GM12878 (cell line): Measurements from ENCODE around the gene RSPH10B2. TPM values are rescaled to one million over a fixed set of nuclear protein-coding genes. Genes with fewer than 3 reads are reported as not detected.
"Not testable (repeated sequence)": the region's sequence is repeated elsewhere in the genome, so short reads cannot be mapped to it uniquely, and the experiment has no call there.

ENCODE experiments used
- ATAC-seq: fragments of 200-7000 bp; cut with Tn5 transposase; 3 replicates; pipeline ENCODE4 v1.9.1; 2020; ENCODE audit warnings: mild to moderate bottlenecking, moderate library complexity
- BruUV-seq: library from RNA; stranded (reverse); fragments of 400-500 nt; replicated peaks from 2 replicates; lab custom pipeline; 2021; lab: Mats Ljungman, UMichigan
- CTCF ChIA-PET: fragments of 300-600 bp; sonication (Branson Sonifier 250); formaldehyde crosslinking; extraction: SDS; loops from one replicate; lab custom pipeline; 2021; ENCODE audit warnings: inconsistent platforms; lab: Yijun Ruan, JAX
- POLR2A ChIA-PET: fragments of 350-600 bp; formaldehyde crosslinking; extraction: SDS; loops from one replicate; lab custom pipeline; 2021; ENCODE audit warnings: inconsistent platforms; lab: Charles Lee
- RAD21 ChIA-PET: fragments of 300-600 bp; sonication (Branson Sonifier 250); formaldehyde crosslinking; loops from one replicate; lab custom pipeline; 2023; ENCODE audit warnings: antibody characterized with exemption; ENCODE audit not compliant: unreplicated experiment; lab: Charles Lee
- SMC1A ChIA-PET: fragments of 300-600 bp; sonication (Branson Sonifier 250); formaldehyde crosslinking; loops from one replicate; lab custom pipeline; 2023; ENCODE audit not compliant: unreplicated experiment, uncharacterized antibody; lab: Charles Lee
- DNase-seq: peaks from one replicate; pipeline ENCODE4 v3.0.0-alpha.2; 2011; ENCODE audit warnings: low read depth, low spot score
- FAIRE-seq: peaks from 3 replicates; lab custom pipeline; 2011; peaks lifted over from hg19 to GRCh38; lab: Jason Lieb, UNC
- H2AFZ ChIP-seq: 2 replicates; pipeline ENCODE4 v1.6.0; 2011; ENCODE audit warnings: low read depth, low read length, control low read depth; ENCODE audit not compliant: control insufficient read depth
- H3K27ac ChIP-seq: 2 replicates; pipeline ENCODE4 v1.5.1; 2011; ENCODE audit warnings: control low read depth; ENCODE audit not compliant: control insufficient read depth, insufficient read depth
- H3K27me3 ChIP-seq, 2 experiments: replicated peaks in 1 of 2; 2 replicates each; pipeline versions ENCODE4 v1.6.0 to v1.6.1; 2011; ENCODE audit warnings: low read length in 1 of 2; ENCODE audit not compliant: control insufficient read depth in 2 of 2, insufficient read depth in 2 of 2
- H3K36me3 ChIP-seq, 2 experiments: 2 replicates each; pipeline ENCODE4 v1.5.1; 2011; ENCODE audit warnings: low read length in 1 of 2; ENCODE audit not compliant: control insufficient read depth in 2 of 2, insufficient read depth in 2 of 2
- H3K4me1 ChIP-seq: 2 replicates; pipeline ENCODE4 v1.6.1; 2011; ENCODE audit warnings: mild to moderate bottlenecking, low read length, moderate library complexity, mixed read lengths; ENCODE audit not compliant: control insufficient read depth, insufficient read depth
- H3K4me2 ChIP-seq: 2 replicates; pipeline ENCODE4 v1.6.0; 2011; ENCODE audit warnings: control low read depth; ENCODE audit not compliant: control insufficient read depth, insufficient read depth
- H3K4me3 ChIP-seq: fragments of 200-600 bp; sonication (generic); 2 replicates; pipeline ENCODE4 v1.5.1; 2016
- H3K79me2 ChIP-seq: 2 replicates; pipeline ENCODE4 v1.6.0; 2011; ENCODE audit warnings: low read length; ENCODE audit not compliant: control insufficient read depth, insufficient read depth
- H3K9ac ChIP-seq: 2 replicates; pipeline ENCODE4 v1.8.0; 2011; ENCODE audit warnings: low read length, control low read depth, mixed read lengths; ENCODE audit not compliant: control insufficient read depth, insufficient read depth
- H3K9me3 ChIP-seq: replicated peaks from 3 replicates; pipeline ENCODE4 v1.5.1; 2011; ENCODE audit warnings: mild to moderate bottlenecking, low read length; ENCODE audit not compliant: control insufficient read depth, insufficient read depth
- H4K20me1 ChIP-seq: 2 replicates; pipeline ENCODE4 v1.6.0; 2011; ENCODE audit not compliant: control insufficient read depth, insufficient read depth
- WGBS: methylation state at CpG from one replicate; pipeline ENCODE4 v1.1.6; 2016; ENCODE audit warnings: low lambda C conversion rate; ENCODE audit not compliant: insufficient replicate concordance, insufficient coverage; ENCODE audit errors: missing lambda C conversion rate; 5-methylcytosine and 5-hydroxymethylcytosine counted together
- in situ Hi-C: fragments of 300-500 bp; cut with MboI; formaldehyde crosslinking; loops from 9 replicates; pipeline ENCODE4 v1.14.3; 2018; ENCODE audit warnings: mixed read lengths
- intact Hi-C: fragments of 100-400 bp; cut with micrococcal nuclease; formaldehyde crosslinking; loops from one replicate; pipeline ENCODE4 v1.14.2; 2022; ENCODE audit not compliant: unreplicated experiment
- polyA plus RNA-seq, 11 experiments: library from polyadenylated mRNA; depleted of rRNA in 4 of 11; unstranded in 6 of 11; stranded (reverse) in 5 of 11; fragments of >200 nt; fragmentation: Nextera tagmentation in 4 of 11; fragmentation: Illumina TruSeq in 1 of 11; extraction: Ambion mirVana in 4 of 11; extraction: Trizol in 1 of 11; gene quantifications; 1 replicate in 1 of 11; 2 replicates in 10 of 11; pipeline versions ENCODE4 v1.2.1 to v1.2.3, GENCODE V29; 2011 to 2016; ENCODE audit warnings: inconsistent platforms in 2 of 11, missing spikeins in 2 of 11, low read depth in 1 of 11
- total RNA-seq, 4 experiments: library from RNA; depleted of rRNA in 3 of 4; stranded (reverse); fragments of >200 nt in 3 of 4; fragmentation: Illumina TruSeq in 1 of 4; extraction: Trizol in 1 of 4; gene quantifications; 2 replicates each; pipeline versions ENCODE4 v1.2.1 to v1.2.3, GENCODE V29; 2013 to 2021

RSPH10B2 gene
- total and polyA plus RNA-seq, 10 of the 15 experiments (the other 5 are each of a cell fraction or from before 2014, with no cell fraction given), result 0.04 to 0.34 (median 0.18) TPM; not detected in 3

GRCh38 chr7:6807393-6807918 is 53.6 kb downstream of the RSPH10B2 start:
- H3K36me3 ChIP-seq, intact Hi-C loops, H3K4me1 ChIP-seq, ATAC-seq, RAD21 ChIA-PET, in situ Hi-C loops, H2AFZ ChIP-seq, BruUV-seq, CTCF ChIA-PET, H3K4me3 ChIP-seq, POLR2A ChIA-PET, H3K27me3 ChIP-seq, DNase-seq, H3K9ac ChIP-seq, H3K4me2 ChIP-seq, H3K9me3 ChIP-seq, SMC1A ChIA-PET, H3K79me2 ChIP-seq, FAIRE-seq, H3K27ac ChIP-seq, H4K20me1 ChIP-seq: not testable (repeated sequence)
- 94% methylated on average over 2 of the region's 4 CpGs for WGBS

GRCh38 chr7:6807959-6808358 is 54.1 kb downstream of the RSPH10B2 start:
- CTCF ChIA-PET, ATAC-seq, intact Hi-C loops, RAD21 ChIA-PET, H2AFZ ChIP-seq, BruUV-seq, H4K20me1 ChIP-seq, H3K36me3 ChIP-seq, H3K9me3 ChIP-seq, SMC1A ChIA-PET, POLR2A ChIA-PET, H3K4me1 ChIP-seq, H3K27me3 ChIP-seq, FAIRE-seq, DNase-seq, H3K79me2 ChIP-seq, in situ Hi-C loops, H3K27ac ChIP-seq, H3K4me3 ChIP-seq, H3K4me2 ChIP-seq, H3K9ac ChIP-seq: not testable (repeated sequence)
- WGBS, result 78% methylated on average over 2 of the region's 6 CpGs

- H3K36me3 ChIP-seq, RAD21 ChIA-PET, H3K27me3 ChIP-seq, H3K79me2 ChIP-seq, DNase-seq, H3K4me3 ChIP-seq, SMC1A ChIA-PET, H3K9ac ChIP-seq, H2AFZ ChIP-seq, H3K4me1 ChIP-seq, H3K27ac ChIP-seq, intact Hi-C loops, CTCF ChIA-PET, POLR2A ChIA-PET, H3K4me2 ChIP-seq, ATAC-seq, in situ Hi-C loops, BruUV-seq, H4K20me1 ChIP-seq, FAIRE-seq, H3K9me3 ChIP-seq: not testable (repeated sequence)
- 85% methylated on average over 1 of the region's 2 CpGs for WGBS
These were observed 59.1 kb downstream of the RSPH10B2 start for GRCh38 chr7:6813011-6813410.

DNA sequence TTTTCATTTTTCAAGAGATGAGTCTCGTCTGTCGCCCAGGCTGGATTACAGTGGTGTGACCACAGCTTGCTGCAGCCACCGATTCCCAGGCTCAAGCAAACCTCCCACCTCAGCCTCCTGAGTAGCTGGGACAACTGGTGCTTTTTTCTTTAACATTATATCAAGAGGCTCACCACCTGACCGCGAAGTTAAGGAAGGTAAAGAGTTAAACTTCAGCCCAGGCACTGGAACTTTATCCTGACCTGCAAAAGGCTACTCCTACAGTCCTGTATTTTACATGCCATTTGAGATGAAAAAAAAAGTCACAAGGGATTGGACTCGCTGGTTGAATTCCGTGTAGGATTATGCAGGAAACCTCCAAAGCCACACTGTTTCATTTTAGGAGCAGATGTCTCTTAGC is 61.6 kb downstream of the RSPH10B2 start:
- DNase-seq, BruUV-seq, H2AFZ ChIP-seq, in situ Hi-C loops, H3K36me3 ChIP-seq, SMC1A ChIA-PET, ATAC-seq, H3K27me3 ChIP-seq, H3K27ac ChIP-seq, H3K79me2 ChIP-seq, H3K4me3 ChIP-seq, H4K20me1 ChIP-seq, intact Hi-C loops, POLR2A ChIA-PET, H3K9ac ChIP-seq, H3K4me1 ChIP-seq, CTCF ChIA-PET, H3K9me3 ChIP-seq, RAD21 ChIA-PET, H3K4me2 ChIP-seq: not testable (repeated sequence)
- 96% methylated on average over 7 of the region's 7 CpGs for whole genome bisulfite sequencing
- FAIRE-seq, result peak; percentile 88
